Caco-2 (cell line): ENCODE measurements around the gene TRUB1. TPM values are rescaled to one million over a fixed set of nuclear protein-coding genes. Genes with fewer than 3 reads are reported as not detected.

Experiments
- BruUV-seq: library from RNA; stranded (reverse); fragments of 400-500 nt; replicated peaks from 2 replicates; lab custom pipeline; 2021; lab: Mats Ljungman, UMichigan
- CTCF ChIA-PET: fragments of 300-600 bp; sonication (Branson Sonifier 250); formaldehyde crosslinking; loops from one replicate; lab custom pipeline; 2022; ENCODE audit warnings: antibody characterized with exemption; lab: Charles Lee
- POLR2A ChIA-PET: fragments of 300-600 bp; sonication (Branson Sonifier 250); formaldehyde crosslinking; loops from one replicate; lab custom pipeline; 2022; ENCODE audit warnings: antibody characterized with exemption; lab: Charles Lee
- DNase-seq, 2 experiments: peaks; one replicate each; pipeline versions ENCODE4 v3.0.0 to v3.0.0-alpha.2; 2020 to 2022
- H3K27me3 ChIP-seq: replicated peaks from 2 replicates; pipeline ENCODE4 v1.6.0; 2011; ENCODE audit warnings: low read length; ENCODE audit not compliant: control insufficient read depth, insufficient read depth
- H3K36me3 ChIP-seq: 2 replicates; pipeline ENCODE4 v1.5.1; 2011; ENCODE audit warnings: low read length; ENCODE audit not compliant: control insufficient read depth, insufficient read depth
- H3K4me1 ChIP-seq: fragments of 250-450 bp; sonication (Bioruptor Pico); 2 replicates; pipeline ENCODE4 v1.5.1; 2020; ENCODE audit warnings: mild to moderate bottlenecking
- H3K4me3 ChIP-seq: 2 replicates; pipeline ENCODE4 v1.5.1; 2011; ENCODE audit warnings: low read depth, mild to moderate bottlenecking, control low read depth, low read length
- H3K9me3 ChIP-seq: fragments of 250-450 bp; sonication (Bioruptor Pico); 2 replicates; pipeline ENCODE4 v1.5.1; 2020; ENCODE audit warnings: mild to moderate bottlenecking, moderate library complexity
- H3K27ac Mint-ChIP-seq: one replicate; pipeline ENCODE4 v1.8.0; 2022; ENCODE audit warnings: mixed read lengths; ENCODE audit not compliant: unreplicated experiment
- H3K27me3 Mint-ChIP-seq: one replicate; pipeline ENCODE4 v1.8.0; 2022; ENCODE audit warnings: mixed read lengths; ENCODE audit not compliant: insufficient read depth, unreplicated experiment
- H3K36me3 Mint-ChIP-seq: one replicate; pipeline ENCODE4 v1.8.0; 2022; ENCODE audit warnings: mild to moderate bottlenecking, mixed read lengths; ENCODE audit not compliant: insufficient read depth, unreplicated experiment
- H3K4me1 Mint-ChIP-seq: one replicate; pipeline ENCODE4 v1.8.0; 2022; ENCODE audit warnings: low read depth, mixed read lengths; ENCODE audit not compliant: unreplicated experiment
- H3K4me3 Mint-ChIP-seq: one replicate; pipeline ENCODE4 v1.8.0; 2022; ENCODE audit warnings: mild to moderate bottlenecking, moderate library complexity, mixed read lengths; ENCODE audit not compliant: unreplicated experiment
- H3K9me3 Mint-ChIP-seq: one replicate; pipeline ENCODE4 v1.8.0; 2022; ENCODE audit warnings: mixed read lengths; ENCODE audit not compliant: unreplicated experiment
- intact Hi-C: fragments of 100-400 bp; cut with micrococcal nuclease; formaldehyde crosslinking; loops from one replicate; pipeline ENCODE4 v1.10.0; 2022; ENCODE audit not compliant: unreplicated experiment
- total RNA-seq: library from RNA; stranded (reverse); gene quantifications from 2 replicates; pipeline ENCODE4 v1.2.3, GENCODE V29; 2022
- TF ChIP-seq, protein P1 (sequence below), 2 experiments: fragments of 200-600 bp in 1 of 2; IDR thresholded peaks; 1 replicate in 1 of 2; 2 replicates in 1 of 2; pipeline versions ENCODE4 v1.5.1 to v1.8.0; 2011 to 2022; ENCODE audit warnings: antibody characterized with exemption in 1 of 2, control low read depth in 1 of 2, inconsistent platforms in 1 of 2, low read depth in 1 of 2, low read length in 1 of 2, mild to moderate bottlenecking in 1 of 2, moderate library complexity in 1 of 2; ENCODE audit not compliant: insufficient read depth in 1 of 2, severe bottlenecking in 1 of 2, unreplicated experiment in 1 of 2

Gene TRUB1
- total RNA-seq, 1 experiment from 2014 or later = 22.0 TPM

DNA sequence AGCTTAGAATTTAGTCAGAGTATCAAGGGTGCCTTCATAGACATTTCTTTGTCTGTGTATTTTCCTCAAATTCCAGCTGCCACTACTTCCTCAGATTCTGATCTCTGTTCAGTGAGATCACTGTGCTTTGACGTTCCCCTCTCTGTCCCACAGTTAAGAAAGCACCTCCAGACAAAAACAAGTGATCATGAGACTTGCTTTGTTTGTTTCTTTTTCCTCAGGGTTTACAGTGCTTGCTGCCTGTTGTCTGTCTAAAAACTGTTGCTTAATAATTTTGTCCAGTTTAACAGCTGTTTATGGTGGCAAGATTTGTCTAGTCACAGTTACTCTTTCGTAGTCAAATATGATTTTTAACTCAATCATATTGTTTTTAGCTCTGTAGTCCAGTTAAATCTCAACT is 29.1 kb downstream of the TRUB1 start:
- Histone ChIP-seq H3K36me3 (peaks cover 1% of the 10 kb centered on the region), H3K27me3 (no peaks in the 10 kb centered on the region), H3K9me3 (no peaks in the 10 kb centered on the region), H3K4me1 (no peaks in the 10 kb centered on the region), H3K4me3 (no peak overlapping the region)
- DNase-seq = no peak
- Mint-ChIP-seq H3K36me3 (no peaks in the 10 kb centered on the region), H3K27me3 (no peaks in the 10 kb centered on the region), H3K4me3 (no peak overlapping the region), H3K27ac (no peak overlapping the region), H3K4me1 (no peaks in the 10 kb centered on the region), H3K9me3 (no peaks in the 10 kb centered on the region)
- TF ChIP-seq, protein P1, sequence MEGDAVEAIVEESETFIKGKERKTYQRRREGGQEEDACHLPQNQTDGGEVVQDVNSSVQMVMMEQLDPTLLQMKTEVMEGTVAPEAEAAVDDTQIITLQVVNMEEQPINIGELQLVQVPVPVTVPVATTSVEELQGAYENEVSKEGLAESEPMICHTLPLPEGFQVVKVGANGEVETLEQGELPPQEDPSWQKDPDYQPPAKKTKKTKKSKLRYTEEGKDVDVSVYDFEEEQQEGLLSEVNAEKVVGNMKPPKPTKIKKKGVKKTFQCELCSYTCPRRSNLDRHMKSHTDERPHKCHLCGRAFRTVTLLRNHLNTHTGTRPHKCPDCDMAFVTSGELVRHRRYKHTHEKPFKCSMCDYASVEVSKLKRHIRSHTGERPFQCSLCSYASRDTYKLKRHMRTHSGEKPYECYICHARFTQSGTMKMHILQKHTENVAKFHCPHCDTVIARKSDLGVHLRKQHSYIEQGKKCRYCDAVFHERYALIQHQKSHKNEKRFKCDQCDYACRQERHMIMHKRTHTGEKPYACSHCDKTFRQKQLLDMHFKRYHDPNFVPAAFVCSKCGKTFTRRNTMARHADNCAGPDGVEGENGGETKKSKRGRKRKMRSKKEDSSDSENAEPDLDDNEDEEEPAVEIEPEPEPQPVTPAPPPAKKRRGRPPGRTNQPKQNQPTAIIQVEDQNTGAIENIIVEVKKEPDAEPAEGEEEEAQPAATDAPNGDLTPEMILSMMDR (IDR thresholded peaks at IDR 0.05; ENCODE audit: insufficient read depth in 1 of 2, low read depth in 1 of 2, low read length in 1 of 2, severe bottlenecking in 1 of 2, unreplicated experiment in 1 of 2) = no peak
- no TSS peak for BruUV-seq
- intact Hi-C loops = no loop called here
- ChIA-PET CTCF (no interaction called here), POLR2A (no interaction called here)

DNA sequence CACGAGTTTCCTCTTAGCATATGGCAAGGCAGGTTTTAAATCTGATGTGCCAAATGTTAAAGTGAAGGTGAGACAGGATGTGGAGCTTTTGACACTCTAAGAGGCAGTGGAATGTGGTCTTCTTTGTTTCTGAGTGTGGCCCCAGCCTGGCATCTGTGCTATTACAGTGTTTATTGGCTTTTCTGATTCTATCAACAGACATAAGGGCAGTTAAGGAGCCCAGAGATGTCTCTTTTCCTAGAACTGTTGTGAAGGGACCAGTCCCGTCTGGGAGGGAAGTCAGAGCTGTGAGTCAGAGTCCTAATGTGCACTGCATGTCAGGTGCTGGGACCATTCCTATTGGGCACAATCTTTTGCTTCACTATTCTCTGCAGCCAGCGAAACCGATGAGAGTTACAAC is 32.5 kb downstream of the TRUB1 start:
- POLR2A ChIA-PET = no interaction called here

DNA sequence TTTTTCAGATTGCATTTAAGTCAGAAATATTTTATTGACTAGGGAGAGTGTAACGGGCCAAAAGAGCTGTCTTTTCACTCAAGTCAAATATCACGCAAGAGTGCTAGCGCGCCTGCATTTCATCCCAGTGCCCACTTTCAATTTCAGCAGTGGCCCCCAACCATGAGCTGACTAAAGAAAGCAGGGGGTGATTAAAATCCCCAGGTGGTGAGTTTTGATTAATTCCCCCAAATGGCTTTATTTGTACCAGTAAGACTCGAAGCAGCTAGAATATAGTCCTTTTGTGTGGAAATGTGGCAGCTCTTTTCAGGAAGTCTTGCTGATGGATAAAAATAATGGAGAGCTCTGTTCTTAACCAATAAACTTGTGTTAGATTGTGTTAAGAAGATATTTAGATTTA is 35.3 kb downstream of the TRUB1 start:
- Mint-ChIP-seq H3K36me3 (peaks cover 6% of the 10 kb centered on the region), H3K27ac (no peak overlapping the region), H3K9me3 (no peaks in the 10 kb centered on the region), H3K4me1 (no peaks in the 10 kb centered on the region), H3K27me3 (no peaks in the 10 kb centered on the region), H3K4me3 (no peak overlapping the region)
- CTCF ChIA-PET = no interaction called here
- no peak for DNase-seq
- intact Hi-C loops = no loop called here
- Histone ChIP-seq H3K4me3 (no peak overlapping the region), H3K9me3 (no peaks in the 10 kb centered on the region), H3K36me3 (no peaks in the 10 kb centered on the region), H3K4me1 (no peaks in the 10 kb centered on the region), H3K27me3 (no peaks in the 10 kb centered on the region)
- TF ChIP-seq, protein P1 (IDR thresholded peaks at IDR 0.05; ENCODE audit: insufficient read depth in 1 of 2, low read depth in 1 of 2, low read length in 1 of 2, severe bottlenecking in 1 of 2, unreplicated experiment in 1 of 2) = no peak
- no TSS peak for BruUV-seq
- POLR2A ChIA-PET = no interaction called here

More for the DNA sequence above, 32.5 kb downstream of the TRUB1 start:
- H3K4me3 ChIP-seq = no peak overlapping the region
- no peaks in the 10 kb centered on the region for H3K27me3 Mint-ChIP-seq
- no TSS peak for BruUV-seq
- DNase-seq = no peak
- no peaks in the 10 kb centered on the region for H3K27me3 ChIP-seq
- TF ChIP-seq, protein P1 (IDR thresholded peaks at IDR 0.05; ENCODE audit: insufficient read depth in 1 of 2, low read depth in 1 of 2, low read length in 1 of 2, severe bottlenecking in 1 of 2, unreplicated experiment in 1 of 2) = no peak
- no peaks in the 10 kb centered on the region for H3K36me3 ChIP-seq
- no peaks in the 10 kb centered on the region for H3K4me1 ChIP-seq
- H3K36me3 Mint-ChIP-seq = peaks cover 6% of the 10 kb centered on the region
- H3K9me3 ChIP-seq = no peaks in the 10 kb centered on the region
- intact Hi-C loops = no loop called here
- no peaks in the 10 kb centered on the region for H3K9me3 Mint-ChIP-seq
- CTCF ChIA-PET = no interaction called here
- H3K4me1 Mint-ChIP-seq = no peaks in the 10 kb centered on the region
- H3K4me3 Mint-ChIP-seq = no peak overlapping the region
- H3K27ac Mint-ChIP-seq = no peak overlapping the region
